Activated T-cell treated with anti-CD3 and anti-CD28 coated beads, Interleukin-2, amount 50 U/mL, for 72 hours (primary cell): Measurements from ENCODE around the gene TMEM203. TPM values are rescaled to one million over a fixed set of nuclear protein-coding genes. Genes with fewer than 3 reads are reported as not detected.

Source experiments
- ATAC-seq, 2 donors: fragments of 150-1000 bp; cut with Tn5 transposase; replicated peaks in 1 of 2; 2 replicates each; pipeline ENCODE4 v1.10.0; 2021; ENCODE audit warnings: moderate library complexity in 2 of 2, mild to moderate bottlenecking in 1 of 2
- DNase-seq, 2 donors: peaks; one replicate each; pipeline ENCODE4 v3.0.0; 2021 to 2022; ENCODE audit warnings: mixed read lengths in 1 of 2
- H3K27ac Mint-ChIP-seq: one replicate; pipeline ENCODE4 v1.8.0; 2022; ENCODE audit warnings: mild to moderate bottlenecking, moderate library complexity, mixed read lengths
- H3K27me3 Mint-ChIP-seq: one replicate; pipeline ENCODE4 v1.8.0; 2022; ENCODE audit warnings: low read depth, mixed read lengths
- H3K36me3 Mint-ChIP-seq, 2 donors: one replicate each; pipeline ENCODE4 v1.8.0; 2022; ENCODE audit warnings: mixed read lengths in 2 of 2, mild to moderate bottlenecking in 1 of 2; ENCODE audit not compliant: insufficient read depth in 2 of 2
- H3K4me1 Mint-ChIP-seq: one replicate; pipeline ENCODE4 v1.8.0; 2022; ENCODE audit warnings: low read depth, mixed read lengths
- H3K4me3 Mint-ChIP-seq, 2 donors: one replicate each; pipeline ENCODE4 v1.8.0; 2022; ENCODE audit warnings: mild to moderate bottlenecking in 2 of 2, mixed read lengths in 2 of 2, moderate library complexity in 2 of 2
- H3K9me3 Mint-ChIP-seq, 2 donors: one replicate each; pipeline ENCODE4 v1.8.0; 2022; ENCODE audit warnings: mixed read lengths in 2 of 2
- total RNA-seq, 2 donors: library from RNA; stranded (reverse); gene quantifications; one replicate each; pipeline ENCODE4 v1.2.3, GENCODE V29; 2022

TMEM203 gene
- total RNA-seq, result 10 to 100 TPM; 27.4 to 33.3 TPM

- H3K27me3 Mint-ChIP-seq, result no peaks in the 10 kb centered on the region
- H3K36me3 Mint-ChIP-seq, result peaks cover 1 to 22% of the 10 kb centered on the region in 2 donors
- H3K4me1 Mint-ChIP-seq, result peaks cover 54% of the 10 kb centered on the region
- no peaks in the 10 kb centered on the region for H3K9me3 Mint-ChIP-seq
- ATAC-seq (peak; percentile 66 to 69), DNase-seq (peak; percentile 96 to 97)
- peak within 1 kb of the TSS; percentile 90 for H3K27ac Mint-ChIP-seq
- peak within 1 kb of the TSS; percentile 94 to 95 for H3K4me3 Mint-ChIP-seq
Measured at GRCh38 chr9:137205126-137206069, at the start of gene TMEM203, which contains the start of gene NDOR1. Gene TMEM203 (minus strand): TSS chr9:137205648. CDS start chr9:137205414, 234 bp downstream. Gene NDOR1 (plus strand): TSS chr9:137205700. CDS start chr9:137205778, 78 bp downstream.

- H3K27me3 Mint-ChIP-seq, result no peaks in the 10 kb centered on the region
- peaks cover 14% of the 10 kb centered on the region for H3K4me1 Mint-ChIP-seq
- ATAC-seq (peak; percentile 91 to 93), DNase-seq (peak; percentile 96 to 99)
- no peaks in the 10 kb centered on the region for H3K9me3 Mint-ChIP-seq
- peaks cover 0 to 3% of the 10 kb centered on the region in 2 donors for H3K36me3 Mint-ChIP-seq
- H3K4me3 Mint-ChIP-seq, result peak within 1 kb of the TSS; percentile 89 to 93
- peak within 1 kb of the TSS; percentile 42 for H3K27ac Mint-ChIP-seq
Measured at GRCh38 chr9:137254624-137255447, 49.4 kb upstream of the TMEM203 start, which contains the start of gene NELFB. Gene NELFB (plus strand): TSS chr9:137255327.

- ATAC-seq (no peak), DNase-seq (no peak)
- Mint-ChIP-seq H3K9me3 (no peaks in the 10 kb centered on the region), H3K27ac (no peak overlapping the region), H3K36me3 (peaks cover 0 to 3% of the 10 kb centered on the region in 2 donors), H3K4me3 (peak overlapping the region; percentile 89 to 93), H3K27me3 (no peaks in the 10 kb centered on the region), H3K4me1 (peaks cover 14% of the 10 kb centered on the region)
Measured at GRCh38 chr9:137253717-137254623, 48.5 kb upstream of the TMEM203 start.

GRCh38 chr9:137252555-137253506 lies 47.4 kb upstream of the TMEM203 start:
- no peak overlapping the region for H3K4me3 Mint-ChIP-seq
- DNase-seq (no peak), ATAC-seq (no peak)
- no peak overlapping the region for H3K27ac Mint-ChIP-seq
- peaks cover 0 to 3% of the 10 kb centered on the region in 2 donors for H3K36me3 Mint-ChIP-seq
- no peaks in the 10 kb centered on the region for H3K9me3 Mint-ChIP-seq
- no peaks in the 10 kb centered on the region for H3K27me3 Mint-ChIP-seq
- peaks cover 14% of the 10 kb centered on the region for H3K4me1 Mint-ChIP-seq

- Mint-ChIP-seq H3K9me3 (no peaks in the 10 kb centered on the region), H3K4me1 (peaks cover 14% of the 10 kb centered on the region), H3K4me3 (no peak overlapping the region), H3K27me3 (no peaks in the 10 kb centered on the region), H3K36me3 (peaks cover 0 to 3% of the 10 kb centered on the region in 2 donors), H3K27ac (no peak overlapping the region)
- ATAC-seq (no peak), DNase-seq (no peak)
Measured at GRCh38 chr9:137251490-137252268, 46.2 kb upstream of the TMEM203 start.

- Mint-ChIP-seq H3K36me3 (no peaks in the 10 kb centered on the region), H3K4me1 (peaks cover 9% of the 10 kb centered on the region), H3K27ac (no peak within 1 kb of the TSS), H3K9me3 (no peaks in the 10 kb centered on the region), H3K27me3 (no peaks in the 10 kb centered on the region), H3K4me3 (no peak within 1 kb of the TSS)
- DNase-seq, result no peak
- no peak for ATAC-seq
Measured at GRCh38 chr9:137251194-137251461, 45.7 kb upstream of the TMEM203 start, which contains the start of gene STPG3. Gene STPG3 (plus strand): TSS chr9:137251286. CDS start chr9:137251287, 1 bp downstream.

- DNase-seq, result no peak
- Mint-ChIP-seq H3K27me3 (no peaks in the 10 kb centered on the region), H3K4me1 (peaks cover 6% of the 10 kb centered on the region), H3K4me3 (no peak overlapping the region), H3K27ac (no peak overlapping the region), H3K9me3 (no peaks in the 10 kb centered on the region), H3K36me3 (no peaks in the 10 kb centered on the region)
- ATAC-seq, result no peak
Measured at GRCh38 chr9:137250329-137251193, 45.1 kb upstream of the TMEM203 start.

- Mint-ChIP-seq H3K27me3 (no peaks in the 10 kb centered on the region), H3K27ac (no peak overlapping the region), H3K36me3 (peaks cover 2% of the 10 kb centered on the region in 2 donors), H3K4me1 (peaks cover 16% of the 10 kb centered on the region), H3K9me3 (no peaks in the 10 kb centered on the region), H3K4me3 (no peak overlapping the region)
- ATAC-seq (no peak), DNase-seq (no peak)
Measured at GRCh38 chr9:137247916-137248175, 42.4 kb upstream of the TMEM203 start.

- peaks cover 5 to 7% of the 10 kb centered on the region in 2 donors for H3K36me3 Mint-ChIP-seq
- no peaks in the 10 kb centered on the region for H3K27me3 Mint-ChIP-seq
- DNase-seq (no peak), ATAC-seq (peak in 1 of 2 donors; percentile 3)
- H3K4me3 Mint-ChIP-seq, result no peak overlapping the region
- no peak overlapping the region for H3K27ac Mint-ChIP-seq
- H3K9me3 Mint-ChIP-seq, result no peaks in the 10 kb centered on the region
- H3K4me1 Mint-ChIP-seq, result peaks cover 21% of the 10 kb centered on the region
Measured at GRCh38 chr9:137247135-137247915, 41.9 kb upstream of the TMEM203 start.
